HepG2 (cell line): ENCODE data around the gene SLC22A7. TPM values are rescaled to one million over a fixed set of nuclear protein-coding genes. Genes with fewer than 3 reads are reported as not detected.

Experiments
- ARNT ChIP-seq: fragments of 450-650 bp; IDR thresholded peaks from 2 replicates; pipeline ENCODE4 v1.6.1; 2017
- CHD2 ChIP-seq: IDR thresholded peaks from 2 replicates; pipeline ENCODE4 v1.6.1; 2011; ENCODE audit warnings: low read depth, low read length, improper control_type of control experiment
- CHD4 ChIP-seq: fragments of 200-600 bp; sonication (generic); IDR thresholded peaks from 2 replicates; pipeline ENCODE4 v1.7.0; 2017; ENCODE audit warnings: mild to moderate bottlenecking, low read length, borderline replicate concordance
- CREM ChIP-seq, 2 experiments: sonication (generic) in 1 of 2; formaldehyde crosslinking in 1 of 2; IDR thresholded peaks; 2 replicates each; pipeline versions ENCODE4 v1.4.0 to v1.6.1; 2016 to 2020; ENCODE audit warnings: antibody characterized with exemption in 1 of 2, mild to moderate bottlenecking in 1 of 2, missing genetic modification reagents in 1 of 2
- ELK4 ChIP-seq: sonication (generic); formaldehyde crosslinking; IDR thresholded peaks from 2 replicates; pipeline ENCODE4 v1.9.0; 2021; ENCODE audit warnings: missing genetic modification reagents, borderline replicate concordance
- FOXO1 ChIP-seq: sonication (generic); formaldehyde crosslinking; IDR thresholded peaks from 2 replicates; pipeline ENCODE4 v1.4.0; 2020; ENCODE audit warnings: missing genetic modification reagents
- HNF1A ChIP-seq, 2 experiments: sonication (generic) in 1 of 2; formaldehyde crosslinking in 1 of 2; IDR thresholded peaks; 2 replicates each; pipeline versions ENCODE4 v1.4.0 to v1.6.1; 2016 to 2020; ENCODE audit warnings: borderline replicate concordance in 1 of 2, low read depth in 1 of 2, mild to moderate bottlenecking in 1 of 2, missing genetic modification reagents in 1 of 2
- LCORL ChIP-seq, 2 experiments: fragments of 450-650 bp in 1 of 2; sonication (generic) in 1 of 2; formaldehyde crosslinking in 1 of 2; IDR thresholded peaks; 2 replicates each; pipeline versions ENCODE4 v1.5.0 to v1.6.1; 2017 to 2020; ENCODE audit warnings: antibody characterized with exemption in 1 of 2, missing genetic modification reagents in 1 of 2
- MTA3 ChIP-seq: sonication (generic); formaldehyde crosslinking; IDR thresholded peaks from 2 replicates; pipeline ENCODE4 v1.4.0; 2020; ENCODE audit warnings: missing genetic modification reagents
- NR1H2 ChIP-seq: sonication (generic); formaldehyde crosslinking; IDR thresholded peaks from 2 replicates; pipeline ENCODE4 v1.8.1; 2022; ENCODE audit warnings: low read depth, missing genetic modification reagents, borderline replicate concordance
- RCOR2 ChIP-seq: IDR thresholded peaks from 2 replicates; pipeline ENCODE4 v1.6.1; 2016; ENCODE audit warnings: missing biosample characterization, missing genetic modification reagents
- REPIN1 ChIP-seq: sonication (generic); formaldehyde crosslinking; IDR thresholded peaks from 2 replicates; pipeline ENCODE4 v1.8.0; 2022; ENCODE audit warnings: missing genetic modification reagents, low read depth, mild to moderate bottlenecking, borderline replicate concordance
- SMAD9 ChIP-seq: sonication (generic); formaldehyde crosslinking; IDR thresholded peaks from 2 replicates; pipeline ENCODE4 v1.5.1; 2020; ENCODE audit warnings: mild to moderate bottlenecking, missing genetic modification reagents
- TEAD3 ChIP-seq: optimal IDR thresholded peaks from 2 replicates; pipeline ENCODE3; 2016; ENCODE audit warnings: borderline replicate concordance
- YEATS4 ChIP-seq: sonication (generic); formaldehyde crosslinking; IDR thresholded peaks from 2 replicates; pipeline ENCODE4 v1.4.0; 2020; ENCODE audit warnings: missing genetic modification reagents, borderline replicate concordance
- ZBTB43 ChIP-seq: sonication (generic); formaldehyde crosslinking; conservative IDR thresholded peaks from 2 replicates; pipeline ENCODE4 v1.4.0; 2020; ENCODE audit warnings: missing genetic modification reagents
- ZKSCAN5 ChIP-seq: sonication (generic); formaldehyde crosslinking; IDR thresholded peaks from 2 replicates; pipeline ENCODE4 v1.5.1; 2020; ENCODE audit warnings: mild to moderate bottlenecking, missing genetic modification reagents
- ZNF143 ChIP-seq: sonication (generic); formaldehyde crosslinking; IDR thresholded peaks from 2 replicates; pipeline ENCODE4 v1.4.0; 2020; ENCODE audit warnings: missing genetic modification reagents
- ZNF17 ChIP-seq: sonication (generic); formaldehyde crosslinking; IDR thresholded peaks from 2 replicates; pipeline ENCODE4 v1.5.0; 2020; ENCODE audit warnings: mild to moderate bottlenecking, missing genetic modification reagents
- ZNF350 ChIP-seq: sonication (generic); formaldehyde crosslinking; IDR thresholded peaks from 2 replicates; pipeline ENCODE4 v1.4.0; 2020; ENCODE audit warnings: mild to moderate bottlenecking, low read depth, missing genetic modification reagents, borderline replicate concordance
- ZNF7 ChIP-seq: IDR thresholded peaks from 2 replicates; pipeline ENCODE4 v1.6.1; 2016; ENCODE audit warnings: missing biosample characterization, missing genetic modification reagents
- ZSCAN22 ChIP-seq: sonication (generic); formaldehyde crosslinking; IDR thresholded peaks from 2 replicates; pipeline ENCODE4 v1.4.0; 2020; ENCODE audit warnings: mild to moderate bottlenecking, missing genetic modification reagents
- polyA plus RNA-seq, 8 experiments: library from polyadenylated mRNA; depleted of rRNA in 3 of 8; stranded (reverse) in 7 of 8; unstranded in 1 of 8; fragments of >200 nt; fragmentation: Illumina TruSeq in 4 of 8; extraction: Trizol in 4 of 8; gene quantifications; 2 replicates each; pipeline versions ENCODE4 v1.2.1 to v1.2.3, GENCODE V29; 2011 to 2016; ENCODE audit warnings: low read depth in 4 of 8, missing spikeins in 1 of 8, mixed read lengths in 1 of 8; ENCODE audit not compliant: insufficient read depth in 1 of 8
- total RNA-seq, 5 experiments: library from RNA; depleted of rRNA; stranded (reverse); fragments of >200 nt; fragmentation: Illumina TruSeq; extraction: Trizol; gene quantifications; 2 replicates each; pipeline ENCODE4 v1.2.3, GENCODE V29; 2016; ENCODE audit warnings: low read depth in 1 of 5
- TF ChIP-seq, protein P1 (sequence below): sonication (generic); formaldehyde crosslinking; conservative IDR thresholded peaks from 2 replicates; pipeline ENCODE4 v1.8.1; 2023; ENCODE audit warnings: missing genetic modification reagents
- TF ChIP-seq, protein P2 (sequence below): sonication (generic); formaldehyde crosslinking; IDR thresholded peaks from 2 replicates; pipeline ENCODE4 v1.4.0; 2020; ENCODE audit warnings: mild to moderate bottlenecking, missing genetic modification reagents

Gene SLC22A7
- total and polyA plus RNA-seq, 2 of the 13 experiments (the other 11 are each of a cell fraction or from before 2014, with no cell fraction given) = 5.3 to 22.6 TPM

- no peak for TF ChIP-seq ZBTB43 (CRISPR knock-in tag)
- TF ChIP-seq TEAD3 (CRISPR knock-in tag) = peak; percentile 29
- TF ChIP-seq ZNF350 = no peak
- no peak for TF ChIP-seq ELK4 (CRISPR knock-in tag)
- TF ChIP-seq, protein P1, sequence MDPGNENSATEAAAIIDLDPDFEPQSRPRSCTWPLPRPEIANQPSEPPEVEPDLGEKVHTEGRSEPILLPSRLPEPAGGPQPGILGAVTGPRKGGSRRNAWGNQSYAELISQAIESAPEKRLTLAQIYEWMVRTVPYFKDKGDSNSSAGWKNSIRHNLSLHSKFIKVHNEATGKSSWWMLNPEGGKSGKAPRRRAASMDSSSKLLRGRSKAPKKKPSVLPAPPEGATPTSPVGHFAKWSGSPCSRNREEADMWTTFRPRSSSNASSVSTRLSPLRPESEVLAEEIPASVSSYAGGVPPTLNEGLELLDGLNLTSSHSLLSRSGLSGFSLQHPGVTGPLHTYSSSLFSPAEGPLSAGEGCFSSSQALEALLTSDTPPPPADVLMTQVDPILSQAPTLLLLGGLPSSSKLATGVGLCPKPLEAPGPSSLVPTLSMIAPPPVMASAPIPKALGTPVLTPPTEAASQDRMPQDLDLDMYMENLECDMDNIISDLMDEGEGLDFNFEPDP (CRISPR knock-in tag) = no peak
- TF ChIP-seq LCORL (IDR thresholded peaks at IDR 0.05) = no peak
- TF ChIP-seq LCORL (CRISPR knock-in tag; IDR thresholded peaks at IDR 0.05) = no peak
- no peak for TF ChIP-seq FOXO1 (CRISPR knock-in tag)
- TF ChIP-seq ZNF143 = peak; percentile 58; the same call in 1 of the 2 replicates
- no peak for TF ChIP-seq ZNF7
- no peak for TF ChIP-seq ZSCAN22 (CRISPR knock-in tag)
- no peak for TF ChIP-seq CHD4
- TF ChIP-seq ZNF17 (CRISPR knock-in tag) = no peak
- TF ChIP-seq ZKSCAN5 (CRISPR knock-in tag) = no peak
- no peak for TF ChIP-seq CHD2
- TF ChIP-seq SMAD9 = no peak
- TF ChIP-seq ARNT = no peak
- TF ChIP-seq CREM (IDR thresholded peaks at IDR 0.05) = no peak
- no peak for TF ChIP-seq CREM (CRISPR knock-in tag; IDR thresholded peaks at IDR 0.05)
- TF ChIP-seq NR1H2 = no peak
- no peak for TF ChIP-seq YEATS4 (CRISPR knock-in tag)
- no peak for TF ChIP-seq RCOR2 (CRISPR knock-in tag)
- TF ChIP-seq, protein P2, sequence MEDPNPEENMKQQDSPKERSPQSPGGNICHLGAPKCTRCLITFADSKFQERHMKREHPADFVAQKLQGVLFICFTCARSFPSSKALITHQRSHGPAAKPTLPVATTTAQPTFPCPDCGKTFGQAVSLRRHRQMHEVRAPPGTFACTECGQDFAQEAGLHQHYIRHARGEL (CRISPR knock-in tag) = no peak; the same call in 1 of the 2 replicates
- no peak for TF ChIP-seq MTA3 (CRISPR knock-in tag)
- no peak for TF ChIP-seq HNF1A (IDR thresholded peaks at IDR 0.05; ENCODE audit: low read depth)
- no peak for TF ChIP-seq HNF1A (CRISPR knock-in tag; IDR thresholded peaks at IDR 0.05; ENCODE audit: borderline replicate concordance)
- no peak for TF ChIP-seq REPIN1 (CRISPR knock-in tag)
Measured at GRCh38 chr6:43268355-43268700, 29.7 kb upstream of the SLC22A7 start (continued).
